HL-60 (cell line): ENCODE results near the gene UGT1A7.

ENCODE experiments used
- DNase-seq, 2 experiments: peaks; one replicate each; pipeline ENCODE4 v3.0.0-alpha.2; 2010 to 2020; ENCODE audit warnings: low read depth in 1 of 2, low spot score in 1 of 2
- H3K27ac ChIP-seq: fragments of 250-450 bp; sonication (Bioruptor Pico); replicated peaks from 2 replicates; pipeline ENCODE4 v1.5.1; 2020; ENCODE audit warnings: mild to moderate bottlenecking, moderate library complexity
- H3K27me3 ChIP-seq: fragments of 250-450 bp; sonication (Bioruptor Pico); 2 replicates; pipeline ENCODE4 v1.5.1; 2021; ENCODE audit warnings: mild to moderate bottlenecking, moderate library complexity; ENCODE audit not compliant: insufficient read depth, poor library complexity, severe bottlenecking
- H3K4me3 ChIP-seq: replicated peaks from 2 replicates; pipeline ENCODE4 v1.5.1; 2011; ENCODE audit warnings: mild to moderate bottlenecking, control low read depth, low read length; ENCODE audit not compliant: insufficient read depth
- GABPA ChIP-seq: IDR thresholded peaks from 2 replicates; pipeline ENCODE4 v1.6.1; 2012; ENCODE audit warnings: low read depth
- POLR2AphosphoS5 ChIP-seq: IDR thresholded peaks from 2 replicates; pipeline ENCODE4 v1.6.1; 2012; ENCODE audit warnings: low read depth
- SPI1 ChIP-seq: IDR thresholded peaks from 2 replicates; pipeline ENCODE4 v1.6.1; 2012; ENCODE audit warnings: low read depth, mild to moderate bottlenecking, borderline replicate concordance
- TF ChIP-seq, protein P1 (sequence below): IDR thresholded peaks from one replicate; pipeline ENCODE4 v1.5.1; 2011; ENCODE audit warnings: low read length, control low read depth, inconsistent platforms; ENCODE audit not compliant: insufficient read depth
- TF ChIP-seq, protein P2 (sequence below): IDR thresholded peaks from 2 replicates; pipeline ENCODE4 v1.6.1; 2012; ENCODE audit warnings: low read depth; ENCODE audit not compliant: insufficient replicate concordance

Gene UGT1A7

DNA sequence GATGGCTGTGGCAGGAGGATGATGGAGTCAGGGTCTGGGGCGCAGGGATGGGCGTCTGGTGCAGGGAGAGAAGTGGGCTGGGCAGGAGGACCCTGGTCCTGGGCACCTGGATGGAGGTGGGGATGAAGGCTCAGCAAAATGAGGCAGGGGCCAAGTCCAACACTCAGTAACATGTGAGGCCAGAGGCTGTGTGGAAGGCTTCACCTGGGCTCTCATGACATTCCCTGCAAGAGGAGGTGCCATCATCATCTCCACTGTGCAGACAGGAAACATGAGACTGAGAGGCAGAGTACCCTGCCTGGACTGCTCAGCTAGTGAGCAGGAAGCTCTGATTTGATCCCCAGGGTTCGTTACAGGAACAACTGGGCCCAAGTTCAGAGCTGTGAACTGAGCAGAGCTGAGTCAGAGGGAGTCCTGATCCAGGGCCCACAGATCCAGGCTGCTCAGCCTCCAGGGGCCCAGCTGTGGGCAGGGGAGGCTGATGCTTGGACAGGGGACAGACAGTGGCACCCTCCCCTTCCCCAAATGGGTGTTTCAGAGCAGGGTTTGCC is 135.7 kb downstream of the UGT1A7 start:
- TF ChIP-seq SPI1, result no peak
- TF ChIP-seq POLR2AphosphoS5, result no peak
- TF ChIP-seq, protein P1, sequence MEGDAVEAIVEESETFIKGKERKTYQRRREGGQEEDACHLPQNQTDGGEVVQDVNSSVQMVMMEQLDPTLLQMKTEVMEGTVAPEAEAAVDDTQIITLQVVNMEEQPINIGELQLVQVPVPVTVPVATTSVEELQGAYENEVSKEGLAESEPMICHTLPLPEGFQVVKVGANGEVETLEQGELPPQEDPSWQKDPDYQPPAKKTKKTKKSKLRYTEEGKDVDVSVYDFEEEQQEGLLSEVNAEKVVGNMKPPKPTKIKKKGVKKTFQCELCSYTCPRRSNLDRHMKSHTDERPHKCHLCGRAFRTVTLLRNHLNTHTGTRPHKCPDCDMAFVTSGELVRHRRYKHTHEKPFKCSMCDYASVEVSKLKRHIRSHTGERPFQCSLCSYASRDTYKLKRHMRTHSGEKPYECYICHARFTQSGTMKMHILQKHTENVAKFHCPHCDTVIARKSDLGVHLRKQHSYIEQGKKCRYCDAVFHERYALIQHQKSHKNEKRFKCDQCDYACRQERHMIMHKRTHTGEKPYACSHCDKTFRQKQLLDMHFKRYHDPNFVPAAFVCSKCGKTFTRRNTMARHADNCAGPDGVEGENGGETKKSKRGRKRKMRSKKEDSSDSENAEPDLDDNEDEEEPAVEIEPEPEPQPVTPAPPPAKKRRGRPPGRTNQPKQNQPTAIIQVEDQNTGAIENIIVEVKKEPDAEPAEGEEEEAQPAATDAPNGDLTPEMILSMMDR, result no peak
- TF ChIP-seq GABPA, result no peak
- TF ChIP-seq, protein P2, sequence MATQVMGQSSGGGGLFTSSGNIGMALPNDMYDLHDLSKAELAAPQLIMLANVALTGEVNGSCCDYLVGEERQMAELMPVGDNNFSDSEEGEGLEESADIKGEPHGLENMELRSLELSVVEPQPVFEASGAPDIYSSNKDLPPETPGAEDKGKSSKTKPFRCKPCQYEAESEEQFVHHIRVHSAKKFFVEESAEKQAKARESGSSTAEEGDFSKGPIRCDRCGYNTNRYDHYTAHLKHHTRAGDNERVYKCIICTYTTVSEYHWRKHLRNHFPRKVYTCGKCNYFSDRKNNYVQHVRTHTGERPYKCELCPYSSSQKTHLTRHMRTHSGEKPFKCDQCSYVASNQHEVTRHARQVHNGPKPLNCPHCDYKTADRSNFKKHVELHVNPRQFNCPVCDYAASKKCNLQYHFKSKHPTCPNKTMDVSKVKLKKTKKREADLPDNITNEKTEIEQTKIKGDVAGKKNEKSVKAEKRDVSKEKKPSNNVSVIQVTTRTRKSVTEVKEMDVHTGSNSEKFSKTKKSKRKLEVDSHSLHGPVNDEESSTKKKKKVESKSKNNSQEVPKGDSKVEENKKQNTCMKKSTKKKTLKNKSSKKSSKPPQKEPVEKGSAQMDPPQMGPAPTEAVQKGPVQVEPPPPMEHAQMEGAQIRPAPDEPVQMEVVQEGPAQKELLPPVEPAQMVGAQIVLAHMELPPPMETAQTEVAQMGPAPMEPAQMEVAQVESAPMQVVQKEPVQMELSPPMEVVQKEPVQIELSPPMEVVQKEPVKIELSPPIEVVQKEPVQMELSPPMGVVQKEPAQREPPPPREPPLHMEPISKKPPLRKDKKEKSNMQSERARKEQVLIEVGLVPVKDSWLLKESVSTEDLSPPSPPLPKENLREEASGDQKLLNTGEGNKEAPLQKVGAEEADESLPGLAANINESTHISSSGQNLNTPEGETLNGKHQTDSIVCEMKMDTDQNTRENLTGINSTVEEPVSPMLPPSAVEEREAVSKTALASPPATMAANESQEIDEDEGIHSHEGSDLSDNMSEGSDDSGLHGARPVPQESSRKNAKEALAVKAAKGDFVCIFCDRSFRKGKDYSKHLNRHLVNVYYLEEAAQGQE, result no peak
- no peak for DNase-seq
- no peaks in the 10 kb centered on the region for H3K27me3 ChIP-seq
- H3K4me3 ChIP-seq, result no peak overlapping the region
- H3K27ac ChIP-seq, result no peak overlapping the region

DNA sequence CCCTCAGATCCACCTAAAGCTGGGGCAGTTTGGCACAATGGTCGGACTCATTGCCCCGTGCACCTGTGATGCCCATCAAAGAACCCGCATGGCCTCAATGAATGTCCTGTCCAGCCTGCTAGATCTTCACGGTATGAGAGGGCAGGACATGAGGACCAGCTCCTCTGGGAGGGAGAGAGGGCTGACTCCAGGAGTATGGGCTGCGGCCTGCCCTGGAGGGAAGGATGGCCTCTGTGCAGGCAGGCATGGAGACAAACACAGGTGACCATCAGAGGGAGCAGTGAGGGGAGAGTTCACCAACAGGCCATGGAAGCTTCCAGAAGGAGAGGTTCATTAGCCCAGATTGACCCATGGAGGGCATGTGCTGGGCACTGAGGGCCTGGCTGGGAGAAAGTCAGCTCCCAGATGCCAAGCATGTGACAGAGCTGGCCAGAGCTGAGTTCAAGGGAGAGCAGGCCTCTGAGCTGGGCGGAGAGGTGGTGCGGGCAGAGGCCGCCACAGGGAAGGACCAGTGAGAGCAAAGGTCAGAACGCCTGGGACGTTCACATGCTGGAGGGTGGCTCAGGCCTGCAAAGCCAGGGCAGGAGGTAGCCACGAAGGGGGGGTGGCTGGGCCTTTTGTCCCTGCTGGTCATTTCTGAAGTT is 136.4 kb downstream of the UGT1A7 start:
- Histone ChIP-seq H3K4me3 (no peak overlapping the region), H3K27ac (no peak overlapping the region), H3K27me3 (no peaks in the 10 kb centered on the region)
- TF ChIP-seq, protein P2, result no peak
- TF ChIP-seq SPI1 (no peak), POLR2AphosphoS5 (no peak), GABPA (no peak)
- TF ChIP-seq, protein P1, result no peak
- no peak for DNase-seq

DNA sequence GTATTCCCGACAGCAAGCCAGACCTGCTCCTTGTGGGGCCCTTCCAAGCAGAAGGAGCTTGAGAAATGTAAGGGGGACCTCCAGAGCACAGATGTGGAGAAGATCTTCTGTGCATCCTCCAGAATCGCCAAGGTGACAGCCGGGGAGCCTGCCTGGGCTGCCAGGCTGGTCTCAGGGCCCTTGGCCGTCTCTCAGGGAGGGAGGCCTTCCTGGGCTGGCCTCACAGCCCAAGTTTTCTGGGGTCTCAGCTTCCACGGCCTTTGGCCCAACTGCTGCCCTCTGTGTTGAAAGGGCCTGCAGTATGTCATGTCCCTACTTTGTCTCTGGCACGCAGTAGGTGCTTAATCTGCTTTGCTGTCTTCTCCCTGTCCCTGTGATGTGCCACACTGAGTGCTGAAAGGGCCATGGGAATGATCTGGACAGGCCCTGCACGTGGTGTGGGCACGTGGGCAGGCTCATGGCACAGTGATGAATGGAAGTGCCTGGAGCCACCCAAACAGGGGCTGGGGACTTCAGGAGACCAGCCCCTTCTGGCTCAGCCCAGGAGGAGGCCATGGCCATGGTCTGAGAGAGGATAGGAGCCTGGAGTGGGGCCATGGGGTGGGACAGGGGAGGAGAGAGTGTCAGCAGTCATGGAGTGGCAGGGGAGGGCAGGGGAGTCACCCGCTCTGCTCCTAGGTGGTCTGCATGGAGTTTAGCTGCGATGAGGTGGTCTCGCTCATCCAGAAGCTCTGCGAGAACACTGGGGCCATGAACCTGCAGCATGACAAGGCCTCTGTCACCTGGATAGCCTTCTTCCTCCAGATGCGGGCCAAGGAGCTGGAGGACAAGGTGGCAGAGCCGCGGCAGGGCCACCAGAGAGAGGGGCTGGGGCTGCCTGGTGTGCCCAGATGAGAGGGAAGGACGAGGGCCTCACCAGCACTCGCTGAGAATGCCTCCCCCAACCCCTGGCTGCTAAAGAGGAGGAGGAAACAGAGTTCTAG is 137.2 kb downstream of the UGT1A7 start:
- no peak for DNase-seq
- no peaks in the 10 kb centered on the region for H3K27me3 ChIP-seq
- H3K27ac ChIP-seq, result no peak overlapping the region
- TF ChIP-seq SPI1 (no peak), POLR2AphosphoS5 (no peak), GABPA (no peak)
- TF ChIP-seq, protein P1, result no peak
- TF ChIP-seq, protein P2, result no peak
- H3K4me3 ChIP-seq, result no peak overlapping the region
